CD4-positive, alpha-beta T cell treated with Interleukin-12 subunit alpha and Interleukin-12 subunit beta, for 1 hour (primary cell): ENCODE measurements around the gene CTIF.

Experiments
- DNase-seq: peaks from one replicate; pipeline ENCODE4 v3.0.0-alpha.2; 2020

CTIF gene

DNA sequence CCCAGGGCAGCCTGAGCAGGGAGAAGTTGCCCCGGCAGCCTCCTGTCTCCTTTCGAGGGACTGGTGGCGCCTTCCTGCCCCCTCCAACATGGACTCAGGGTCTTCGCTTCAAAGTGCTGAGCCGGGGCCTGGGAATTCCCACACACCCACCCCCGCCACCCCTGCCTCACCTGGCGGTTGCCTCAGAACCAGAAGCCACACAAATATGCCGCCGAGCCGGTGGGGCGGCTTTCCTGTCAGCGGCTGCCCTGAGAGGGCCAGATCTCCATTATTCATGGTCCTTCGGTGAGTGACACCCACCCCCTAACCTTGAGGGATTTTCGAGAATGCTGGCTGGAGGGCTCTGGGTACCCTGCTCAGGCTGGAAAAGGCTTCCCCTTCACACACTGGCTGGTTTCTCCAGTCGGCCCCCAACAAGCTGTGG lies 340.2 kb downstream of the CTIF start:
- no peak for DNase-seq

DNA sequence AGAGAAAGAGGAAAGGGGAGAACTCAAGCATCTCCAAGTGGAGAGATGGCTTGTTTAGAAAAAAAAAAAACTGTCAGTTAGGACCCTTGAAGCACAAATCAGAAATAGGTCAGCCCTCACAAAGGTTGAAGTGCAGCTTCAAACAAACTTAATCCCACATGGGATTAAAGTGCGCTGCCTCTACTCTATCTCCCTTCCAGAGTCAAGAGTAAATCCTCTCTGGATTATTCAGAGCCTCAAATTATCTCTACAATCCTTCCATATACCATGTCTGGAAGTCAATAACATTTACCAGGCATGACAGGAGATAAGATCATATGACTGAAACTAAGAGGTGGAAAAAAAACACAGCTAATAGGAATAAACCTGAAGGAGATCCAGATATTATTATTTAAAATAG lies 342.1 kb downstream of the CTIF start:
- DNase-seq, result no peak

- no peak for DNase-seq
Observed at GRCh38 chr18:48882379-48882778, 343.5 kb downstream of the CTIF start.

- no peak for DNase-seq
Observed at GRCh38 chr18:48884306-48884705, 345.5 kb downstream of the CTIF start.

DNA sequence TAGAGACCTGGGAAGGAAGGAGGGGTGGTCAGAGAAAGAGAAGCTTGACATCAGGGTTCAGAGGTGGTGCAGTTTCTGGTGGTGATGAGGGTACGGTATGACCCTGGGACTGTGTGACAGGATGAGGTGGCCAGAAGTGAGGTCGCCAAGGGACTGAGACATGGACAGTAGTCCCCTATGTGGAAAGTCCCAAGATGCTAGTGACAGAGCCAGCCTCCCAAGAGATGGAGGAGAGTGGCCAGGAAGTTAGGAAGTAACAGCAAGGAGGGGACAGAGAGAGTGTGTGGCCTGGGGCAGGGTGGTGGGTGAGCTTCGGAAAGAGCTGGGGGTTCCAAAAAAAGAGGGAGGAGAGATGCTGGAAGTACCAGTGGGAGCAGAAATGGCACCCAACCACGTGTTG lies 345.9 kb downstream of the CTIF start:
- no peak for DNase-seq

GRCh38 chr18:48885266-48885923 lies 346.6 kb downstream of the CTIF start:
- DNase-seq, result no peak

GRCh38 chr18:48885924-48886400 lies 347.1 kb downstream of the CTIF start:
- DNase-seq, result no peak

- no peak for DNase-seq
Observed at GRCh38 chr18:48886520-48887293, 347.9 kb downstream of the CTIF start.

GRCh38 chr18:48887294-48887904 lies 348.6 kb downstream of the CTIF start:
- DNase-seq, result no peak

- DNase-seq, result no peak
Observed at GRCh38 chr18:48887905-48888772, 349.3 kb downstream of the CTIF start.

DNA sequence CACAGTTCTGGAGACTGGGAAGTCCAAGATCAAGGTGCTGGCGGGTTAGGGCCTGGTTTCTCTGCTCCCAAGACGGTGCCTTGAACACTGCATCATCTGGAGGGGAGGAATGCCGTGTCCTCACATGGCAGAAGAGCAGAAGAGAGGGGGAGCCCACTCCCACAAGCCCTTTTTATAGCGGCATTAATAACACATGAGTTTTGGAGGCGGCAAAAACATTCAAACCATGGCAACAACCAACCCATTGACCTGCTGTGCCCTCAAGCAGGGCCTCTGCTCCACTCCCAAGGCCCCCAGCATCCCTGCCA lies 349.9 kb downstream of the CTIF start:
- no peak for DNase-seq

- DNase-seq, result no peak
Observed at GRCh38 chr18:48889115-48889941, 350.5 kb downstream of the CTIF start.

- DNase-seq, result no peak
Observed at GRCh38 chr18:48889981-48890762, 351.3 kb downstream of the CTIF start.

GRCh38 chr18:48891721-48892120 lies 352.9 kb downstream of the CTIF start:
- no peak for DNase-seq

DNA sequence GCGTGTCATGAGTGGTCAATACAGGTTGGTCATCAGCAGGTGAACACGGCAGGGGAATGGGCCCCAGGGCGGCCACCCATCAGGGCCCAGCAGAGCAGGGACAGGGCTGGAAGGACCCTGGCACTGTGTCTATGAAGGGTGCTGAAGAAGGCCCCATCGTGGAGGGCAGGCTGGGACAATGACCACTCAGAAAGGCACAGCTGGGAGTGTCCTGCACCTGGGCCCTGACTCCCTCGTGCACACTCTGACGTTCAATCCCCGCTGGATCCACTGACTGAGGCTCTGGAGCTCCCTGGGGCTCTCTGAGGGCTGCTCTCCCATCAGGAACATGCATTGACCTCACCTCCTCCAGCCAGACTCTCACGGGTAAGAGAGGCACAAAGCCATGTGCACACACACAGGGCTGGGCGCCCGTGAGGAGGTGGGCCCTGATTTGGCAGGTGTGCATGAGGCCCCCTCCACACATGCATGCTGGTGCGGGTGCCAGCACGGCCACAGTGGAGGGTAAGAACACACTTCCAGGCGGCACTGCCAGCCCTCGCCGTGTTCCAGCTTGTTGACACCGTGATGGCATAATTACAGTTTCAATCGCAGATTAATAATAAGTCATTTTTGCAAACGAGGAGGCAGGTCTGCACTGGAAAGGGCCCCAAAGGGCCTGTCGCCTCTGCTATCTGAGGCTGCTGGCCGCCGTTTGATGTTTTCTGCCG lies 353.5 kb downstream of the CTIF start:
- no peak for DNase-seq

- no peak for DNase-seq
Observed at GRCh38 chr18:48893061-48893607, 354.3 kb downstream of the CTIF start.

- DNase-seq, result no peak
Observed at GRCh38 chr18:48893608-48894600, 355.1 kb downstream of the CTIF start.

- no peak for DNase-seq
Observed at GRCh38 chr18:48894799-48895346, 356.0 kb downstream of the CTIF start.
